ENCODE results near the gene GNAS.
A peak's percentile ranks its signal among the peaks of the same experiment; 100 is the strongest.

The GNAS gene

GRCh38 chr20:58897488-58897887 is 45.0 kb downstream of the GNAS start:
- Histone ChIP-seq H2AK5ac (ENCODE audit: low read length, severe bottlenecking) (no peak overlapping the region), H2BK15ac (ENCODE audit: low read depth, poor library complexity, severe bottlenecking) (no peak overlapping the region), H3K4ac (ENCODE audit: low read depth in 1 of 2, low read length in 2 of 2) (no peak overlapping the region), H2BK12ac (ENCODE audit: low read length in 2 of 2) (no peak overlapping the region), H3K9me3 (ENCODE audit: control insufficient read depth, low read length) (no peaks in the 10 kb centered on the region), H3K23ac (ENCODE audit: low read length in 2 of 2) (peak overlapping the region in 1 of 2 experiments; percentile 79), H3K27me3 (ENCODE audit: control insufficient read depth in 1 of 2, insufficient read depth in 1 of 2, low read length in 2 of 2) (no peaks in the 10 kb centered on the region), H3K14ac (ENCODE audit: low read length in 2 of 2) (no peak overlapping the region), H4K91ac (ENCODE audit: low read length) (no peak overlapping the region), H3K18ac (ENCODE audit: low read depth in 1 of 2, low read length in 2 of 2) (no peak overlapping the region), H3K36me3 (ENCODE audit: control insufficient read depth in 1 of 2, insufficient read depth in 2 of 2, low read depth in 1 of 2, low read length in 2 of 2) (peaks cover 19 to 29% of the 10 kb centered on the region in 2 experiments), H3K4me3 (ENCODE audit: insufficient read depth in 1 of 2, low read depth in 1 of 2, low read length in 2 of 2) (no peak overlapping the region), H3K4me1 (ENCODE audit: control insufficient read depth, insufficient read depth, low read depth, low read length) (peaks cover 6% of the 10 kb centered on the region), H3K9ac (ENCODE audit: low read length) (peak overlapping the region; percentile 58), H2AFZ (ENCODE audit: low read depth, low read length) (no peak overlapping the region), H3K4me2 (ENCODE audit: low read length, poor library complexity, severe bottlenecking) (no peak overlapping the region), H4K8ac (ENCODE audit: low read length) (no peak overlapping the region), H2BK5ac (ENCODE audit: low read depth, low read length, poor library complexity, severe bottlenecking) (no peak overlapping the region), H3K27ac (ENCODE audit: low read length, poor library complexity, severe bottlenecking) (no peak overlapping the region), H2BK120ac (ENCODE audit: low read depth, low read length) (no peak overlapping the region), H3K79me1 (replicated peaks; ENCODE audit: low read length, poor library complexity, severe bottlenecking) (no peaks in the 10 kb centered on the region)
- 86% methylated on average over 2 of the region's 4 CpGs for WGBS
- DNase-seq, result no peak

GRCh38 chr20:58898629-58899408 is 46.3 kb downstream of the GNAS start:
- peaks cover 24 to 38% of the 10 kb centered on the region in 2 experiments for H3K36me3 ChIP-seq (ENCODE audit: control insufficient read depth in 1 of 2, insufficient read depth in 2 of 2, low read depth in 1 of 2, low read length in 2 of 2)
- no peak overlapping the region for H3K18ac ChIP-seq (ENCODE audit: low read depth in 1 of 2, low read length in 2 of 2)
- no peak for DNase-seq
- H3K4ac ChIP-seq (ENCODE audit: low read depth in 1 of 2, low read length in 2 of 2), result no peak overlapping the region
- WGBS, result 93% methylated on average over 14 of the region's 15 CpGs
- no peak overlapping the region for H2BK120ac ChIP-seq (ENCODE audit: low read depth, low read length)
- peak overlapping the region in 1 of 2 experiments; percentile 35 for H3K4me3 ChIP-seq (ENCODE audit: insufficient read depth in 1 of 2, low read depth in 1 of 2, low read length in 2 of 2)
- no peak overlapping the region for H4K8ac ChIP-seq (ENCODE audit: low read length)
- H2BK12ac ChIP-seq (ENCODE audit: low read length in 2 of 2), result no peak overlapping the region
- H3K9me3 ChIP-seq (ENCODE audit: control insufficient read depth, low read length), result no peaks in the 10 kb centered on the region
- H2BK15ac ChIP-seq (ENCODE audit: low read depth, poor library complexity, severe bottlenecking), result no peak overlapping the region
- H4K91ac ChIP-seq (ENCODE audit: low read length), result no peak overlapping the region
- peaks cover 6% of the 10 kb centered on the region for H3K4me1 ChIP-seq (ENCODE audit: control insufficient read depth, insufficient read depth, low read depth, low read length)
- H3K27me3 ChIP-seq (ENCODE audit: control insufficient read depth in 1 of 2, insufficient read depth in 1 of 2, low read length in 2 of 2), result no peaks in the 10 kb centered on the region
- peak overlapping the region in 1 of 2 experiments; percentile 9 for H3K23ac ChIP-seq (ENCODE audit: low read length in 2 of 2)
- H3K14ac ChIP-seq (ENCODE audit: low read length in 2 of 2), result no peak overlapping the region
- no peaks in the 10 kb centered on the region for H3K79me1 ChIP-seq (replicated peaks; ENCODE audit: low read length, poor library complexity, severe bottlenecking)
- no peak overlapping the region for H3K4me2 ChIP-seq (ENCODE audit: low read length, poor library complexity, severe bottlenecking)
- H3K9ac ChIP-seq (ENCODE audit: low read length), result peak overlapping the region; percentile 7
- no peak overlapping the region for H2AFZ ChIP-seq (ENCODE audit: low read depth, low read length)
- no peak overlapping the region for H3K27ac ChIP-seq (ENCODE audit: low read length, poor library complexity, severe bottlenecking)
- no peak overlapping the region for H2AK5ac ChIP-seq (ENCODE audit: low read length, severe bottlenecking)
- H2BK5ac ChIP-seq (ENCODE audit: low read depth, low read length, poor library complexity, severe bottlenecking), result no peak overlapping the region

DNA sequence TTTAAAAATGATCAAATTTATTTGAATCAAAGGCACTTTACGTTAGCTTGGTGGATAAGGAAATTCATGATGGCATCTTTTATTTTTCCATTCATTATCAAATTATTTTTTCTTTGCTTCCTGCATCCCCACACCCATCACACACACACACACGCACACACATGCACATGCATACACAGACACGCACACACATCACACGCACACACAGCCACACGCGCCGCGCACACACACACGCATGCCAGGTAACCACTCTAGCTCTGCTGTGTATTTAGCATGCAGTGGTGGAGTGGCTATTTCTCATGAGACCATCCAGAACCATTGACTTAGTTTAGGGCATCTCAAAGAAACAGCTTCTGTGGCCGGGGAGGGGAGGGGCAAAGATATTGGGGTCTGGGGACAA is 47.0 kb downstream of the GNAS start:
- H4K91ac ChIP-seq (ENCODE audit: low read length), result peak overlapping the region; percentile 77
- H3K4me2 ChIP-seq (ENCODE audit: low read length, poor library complexity, severe bottlenecking), result no peak overlapping the region
- no peak overlapping the region for H3K14ac ChIP-seq (ENCODE audit: low read length in 2 of 2)
- H3K9ac ChIP-seq (ENCODE audit: low read length), result no peak overlapping the region
- H2BK12ac ChIP-seq (ENCODE audit: low read length in 2 of 2), result no peak overlapping the region
- H4K8ac ChIP-seq (ENCODE audit: low read length), result no peak overlapping the region
- H3K23ac ChIP-seq (ENCODE audit: low read length in 2 of 2), result no peak overlapping the region
- H2AK5ac ChIP-seq (ENCODE audit: low read length, severe bottlenecking), result no peak overlapping the region
- H2AFZ ChIP-seq (ENCODE audit: low read depth, low read length), result no peak overlapping the region
- 100% methylated on average over 9 of the region's 10 CpGs for WGBS
- H2BK5ac ChIP-seq (ENCODE audit: low read depth, low read length, poor library complexity, severe bottlenecking), result no peak overlapping the region
- H3K27ac ChIP-seq (ENCODE audit: low read length, poor library complexity, severe bottlenecking), result no peak overlapping the region
- no peaks in the 10 kb centered on the region for H3K9me3 ChIP-seq (ENCODE audit: control insufficient read depth, low read length)
- H3K4me3 ChIP-seq (ENCODE audit: insufficient read depth in 1 of 2, low read depth in 1 of 2, low read length in 2 of 2), result no peak overlapping the region
- no peaks in the 10 kb centered on the region for H3K27me3 ChIP-seq (ENCODE audit: control insufficient read depth in 1 of 2, insufficient read depth in 1 of 2, low read length in 2 of 2)
- H3K4ac ChIP-seq (ENCODE audit: low read depth in 1 of 2, low read length in 2 of 2), result no peak overlapping the region
- peaks cover 6% of the 10 kb centered on the region for H3K4me1 ChIP-seq (ENCODE audit: control insufficient read depth, insufficient read depth, low read depth, low read length)
- no peak overlapping the region for H3K18ac ChIP-seq (ENCODE audit: low read depth in 1 of 2, low read length in 2 of 2)
- no peak overlapping the region for H2BK15ac ChIP-seq (ENCODE audit: low read depth, poor library complexity, severe bottlenecking)
- no peak for DNase-seq
- peaks cover 24 to 45% of the 10 kb centered on the region in 2 experiments for H3K36me3 ChIP-seq (ENCODE audit: control insufficient read depth in 1 of 2, insufficient read depth in 2 of 2, low read depth in 1 of 2, low read length in 2 of 2)
- peaks cover 2% of the 10 kb centered on the region for H3K79me1 ChIP-seq (replicated peaks; ENCODE audit: low read length, poor library complexity, severe bottlenecking)
- H2BK120ac ChIP-seq (ENCODE audit: low read depth, low read length), result no peak overlapping the region

DNA sequence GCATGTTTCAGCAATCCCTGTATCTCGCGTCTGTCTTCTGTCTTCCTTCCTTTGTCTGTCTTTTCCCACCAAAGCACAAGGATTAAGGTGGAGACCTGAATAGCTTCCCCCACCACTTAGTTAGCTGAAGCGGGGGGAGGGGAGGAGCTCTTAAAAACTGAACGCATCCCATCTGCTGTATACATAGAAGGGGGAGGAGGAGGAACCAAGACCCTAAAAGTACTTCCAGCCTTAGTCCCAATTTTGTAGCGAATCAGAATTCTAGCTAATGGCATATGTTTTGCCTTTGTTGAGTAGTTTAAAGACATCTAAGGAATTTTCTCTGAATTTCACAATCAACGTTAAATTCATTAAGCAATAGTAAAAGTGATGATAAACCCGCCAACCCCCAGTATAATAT is 47.9 kb downstream of the GNAS start:
- no peaks in the 10 kb centered on the region for H3K27me3 ChIP-seq (ENCODE audit: control insufficient read depth in 1 of 2, insufficient read depth in 1 of 2, low read length in 2 of 2)
- DNase-seq, result no peak
- H3K9ac ChIP-seq (ENCODE audit: low read length), result no peak overlapping the region
- H3K4me1 ChIP-seq (ENCODE audit: control insufficient read depth, insufficient read depth, low read depth, low read length), result peaks cover 6% of the 10 kb centered on the region
- no peak overlapping the region for H4K91ac ChIP-seq (ENCODE audit: low read length)
- H2AFZ ChIP-seq (ENCODE audit: low read depth, low read length), result no peak overlapping the region
- H3K9me3 ChIP-seq (ENCODE audit: control insufficient read depth, low read length), result no peaks in the 10 kb centered on the region
- H3K4me2 ChIP-seq (ENCODE audit: low read length, poor library complexity, severe bottlenecking), result no peak overlapping the region
- no peak overlapping the region for H3K18ac ChIP-seq (ENCODE audit: low read depth in 1 of 2, low read length in 2 of 2)
- 89% methylated on average over 3 of the region's 7 CpGs for WGBS
- no peak overlapping the region for H3K4me3 ChIP-seq (ENCODE audit: insufficient read depth in 1 of 2, low read depth in 1 of 2, low read length in 2 of 2)
- H2AK5ac ChIP-seq (ENCODE audit: low read length, severe bottlenecking), result no peak overlapping the region
- no peak overlapping the region for H2BK5ac ChIP-seq (ENCODE audit: low read depth, low read length, poor library complexity, severe bottlenecking)
- no peak overlapping the region for H3K14ac ChIP-seq (ENCODE audit: low read length in 2 of 2)
- no peak overlapping the region for H4K8ac ChIP-seq (ENCODE audit: low read length)
- H2BK12ac ChIP-seq (ENCODE audit: low read length in 2 of 2), result no peak overlapping the region
- no peak overlapping the region for H3K27ac ChIP-seq (ENCODE audit: low read length, poor library complexity, severe bottlenecking)
- H3K4ac ChIP-seq (ENCODE audit: low read depth in 1 of 2, low read length in 2 of 2), result no peak overlapping the region
- H2BK15ac ChIP-seq (ENCODE audit: low read depth, poor library complexity, severe bottlenecking), result no peak overlapping the region
- H3K36me3 ChIP-seq (ENCODE audit: control insufficient read depth in 1 of 2, insufficient read depth in 2 of 2, low read depth in 1 of 2, low read length in 2 of 2), result peaks cover 27 to 53% of the 10 kb centered on the region in 2 experiments
- no peak overlapping the region for H3K23ac ChIP-seq (ENCODE audit: low read length in 2 of 2)
- H3K79me1 ChIP-seq (replicated peaks; ENCODE audit: low read length, poor library complexity, severe bottlenecking), result peaks cover 5% of the 10 kb centered on the region
- no peak overlapping the region for H2BK120ac ChIP-seq (ENCODE audit: low read depth, low read length)
